Natural killer cell (primary cell): ENCODE measurements around the gene ABCB6. TPM values are rescaled to one million over a fixed set of nuclear protein-coding genes. Genes with fewer than 3 reads are reported as not detected.

ENCODE experiments used
- ATAC-seq, 3 donors: fragments of 150-1000 bp in 2 of 3; fragments of 200-7000 bp in 1 of 3; cut with Tn5 transposase; 1 replicate in 1 of 3; 2 replicates in 2 of 3; pipeline ENCODE4 v1.10.0; 2021; ENCODE audit warnings: mild to moderate bottlenecking in 2 of 3, moderate library complexity in 2 of 3
- DNase-seq, 2 donors: peaks; one replicate each; pipeline versions ENCODE4 v3.0.0 to v3.0.0-alpha.2; 2013 to 2021; ENCODE audit warnings: mixed read lengths in 1 of 2
- H3K27ac ChIP-seq: one replicate; pipeline ENCODE4 v1.5.1; 2013; ENCODE audit warnings: mild to moderate bottlenecking, low read length
- H3K27me3 ChIP-seq: one replicate; pipeline ENCODE4 v1.6.1; 2013; ENCODE audit warnings: low read length; ENCODE audit not compliant: control insufficient read depth, insufficient read depth
- H3K36me3 ChIP-seq: one replicate; pipeline ENCODE4 v1.6.1; 2013; ENCODE audit warnings: low read length; ENCODE audit not compliant: control insufficient read depth, insufficient read depth
- H3K4me1 ChIP-seq: one replicate; pipeline ENCODE4 v1.6.1; 2013; ENCODE audit warnings: low read length; ENCODE audit not compliant: control insufficient read depth, insufficient read depth
- H3K4me3 ChIP-seq: one replicate; pipeline ENCODE4 v1.5.1; 2013; ENCODE audit warnings: low read length
- H3K9me3 ChIP-seq: one replicate; pipeline ENCODE4 v1.6.1; 2013; ENCODE audit warnings: low read length; ENCODE audit not compliant: control insufficient read depth, insufficient read depth
- H3K27ac Mint-ChIP-seq, 2 donors: one replicate each; pipeline ENCODE4 v1.8.0; 2022; ENCODE audit warnings: mild to moderate bottlenecking in 2 of 2, mixed read lengths in 2 of 2, moderate library complexity in 1 of 2
- H3K27me3 Mint-ChIP-seq, 2 donors: one replicate each; pipeline ENCODE4 v1.8.0; 2022; ENCODE audit warnings: low read depth in 2 of 2, mixed read lengths in 2 of 2
- H3K36me3 Mint-ChIP-seq: one replicate; pipeline ENCODE4 v1.8.0; 2022; ENCODE audit warnings: mixed read lengths
- H3K4me1 Mint-ChIP-seq, 2 donors: one replicate each; pipeline ENCODE4 v1.8.0; 2022; ENCODE audit warnings: mixed read lengths in 2 of 2
- H3K4me3 Mint-ChIP-seq: one replicate; pipeline ENCODE4 v1.8.0; 2022; ENCODE audit warnings: mild to moderate bottlenecking, moderate library complexity, mixed read lengths
- H3K9me3 Mint-ChIP-seq, 2 donors: one replicate each; pipeline ENCODE4 v1.8.0; 2022; ENCODE audit warnings: mixed read lengths in 2 of 2
- WGBS: methylation state at CpG from one replicate; pipeline ENCODE4 v1.1.7; 2013; ENCODE audit warnings: missing lambda C conversion rate; ENCODE audit not compliant: insufficient coverage; 5-methylcytosine and 5-hydroxymethylcytosine counted together
- intact Hi-C: fragments of 100-400 bp; cut with micrococcal nuclease; formaldehyde crosslinking; loops from one replicate; pipeline ENCODE4 v1.14.2; 2022
- total RNA-seq, 4 donors: library from RNA; stranded (reverse); fragments of 120-200 nt in 1 of 4; gene quantifications; one replicate each; pipeline versions ENCODE4 v1.2.3 to v1.2.4, GENCODE V29; 2013 to 2022
- TF ChIP-seq, protein P1 (sequence below): fragments of 200-600 bp; IDR thresholded peaks from one replicate; pipeline ENCODE4 v1.8.0; 2022; ENCODE audit warnings: antibody characterized with exemption

ABCB6 gene
- total RNA-seq, 3 donors from 2014 or later (not counting 1 experiment from before 2014, with no cell fraction given) = 0.93 to 3.4 (median 1.9) TPM

GRCh38 chr2:219246559-219246958 is 27.8 kb upstream of the ABCB6 start:
- H3K36me3 ChIP-seq = peaks cover 36% of the 10 kb centered on the region
- ATAC-seq (no peak), DNase-seq (no peak)
- TF ChIP-seq, protein P1, sequence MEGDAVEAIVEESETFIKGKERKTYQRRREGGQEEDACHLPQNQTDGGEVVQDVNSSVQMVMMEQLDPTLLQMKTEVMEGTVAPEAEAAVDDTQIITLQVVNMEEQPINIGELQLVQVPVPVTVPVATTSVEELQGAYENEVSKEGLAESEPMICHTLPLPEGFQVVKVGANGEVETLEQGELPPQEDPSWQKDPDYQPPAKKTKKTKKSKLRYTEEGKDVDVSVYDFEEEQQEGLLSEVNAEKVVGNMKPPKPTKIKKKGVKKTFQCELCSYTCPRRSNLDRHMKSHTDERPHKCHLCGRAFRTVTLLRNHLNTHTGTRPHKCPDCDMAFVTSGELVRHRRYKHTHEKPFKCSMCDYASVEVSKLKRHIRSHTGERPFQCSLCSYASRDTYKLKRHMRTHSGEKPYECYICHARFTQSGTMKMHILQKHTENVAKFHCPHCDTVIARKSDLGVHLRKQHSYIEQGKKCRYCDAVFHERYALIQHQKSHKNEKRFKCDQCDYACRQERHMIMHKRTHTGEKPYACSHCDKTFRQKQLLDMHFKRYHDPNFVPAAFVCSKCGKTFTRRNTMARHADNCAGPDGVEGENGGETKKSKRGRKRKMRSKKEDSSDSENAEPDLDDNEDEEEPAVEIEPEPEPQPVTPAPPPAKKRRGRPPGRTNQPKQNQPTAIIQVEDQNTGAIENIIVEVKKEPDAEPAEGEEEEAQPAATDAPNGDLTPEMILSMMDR = no peak
- Mint-ChIP-seq H3K36me3 (no peaks in the 10 kb centered on the region), H3K4me3 (peak overlapping the region; percentile 94), H3K27ac (peak overlapping the region; percentile 86 to 98), H3K9me3 (no peaks in the 10 kb centered on the region), H3K27me3 (no peaks in the 10 kb centered on the region), H3K4me1 (peaks cover 54 to 69% of the 10 kb centered on the region in 2 donors)
- no peaks in the 10 kb centered on the region for H3K27me3 ChIP-seq
- H3K27ac ChIP-seq = peak overlapping the region; percentile 97
- no peaks in the 10 kb centered on the region for H3K9me3 ChIP-seq
- peaks cover 65% of the 10 kb centered on the region for H3K4me1 ChIP-seq
- WGBS = 98% methylated on average over 10 of the region's 10 CpGs
- intact Hi-C loops = no loop called here
- no peak overlapping the region for H3K4me3 ChIP-seq

DNA sequence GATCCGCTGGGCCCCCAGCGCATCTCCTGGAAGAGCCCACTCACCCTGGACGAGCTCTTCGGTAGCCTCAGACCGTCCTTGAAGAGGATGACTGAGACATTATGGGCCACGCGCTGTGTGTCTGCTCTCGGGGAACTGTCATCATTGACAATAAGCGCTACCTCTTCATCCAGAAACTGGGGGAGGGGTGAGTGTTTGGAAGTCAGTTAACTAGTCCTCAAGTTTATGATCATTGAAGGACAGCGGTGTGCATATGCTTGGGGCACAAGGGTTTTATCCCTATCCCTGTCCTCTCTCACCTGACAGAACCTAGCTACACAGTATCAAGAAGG is 27.1 kb upstream of the ABCB6 start:
- H3K4me1 ChIP-seq = peaks cover 58% of the 10 kb centered on the region
- ATAC-seq (peak in 1 of 3 donors; percentile 3), DNase-seq (peak in 1 of 2 donors; percentile 42)
- H3K36me3 ChIP-seq = peaks cover 29% of the 10 kb centered on the region
- intact Hi-C loops = loop anchor here (1.0 to 2.0 kb wide), 2 partner anchors 7 to 17 kb away; partner anchors contain the start of genes ANKZF1, ATG9A, TUBA4A and TUBA4B
- Mint-ChIP-seq H3K27ac (peak overlapping the region; percentile 86 to 98), H3K27me3 (no peaks in the 10 kb centered on the region), H3K4me3 (peak overlapping the region; percentile 94), H3K4me1 (peaks cover 50 to 66% of the 10 kb centered on the region in 2 donors), H3K9me3 (no peaks in the 10 kb centered on the region), H3K36me3 (no peaks in the 10 kb centered on the region)
- H3K27ac ChIP-seq = peak overlapping the region; percentile 97
- peak overlapping the region; percentile 96 for H3K4me3 ChIP-seq
- TF ChIP-seq, protein P1 = no peak
- WGBS = 25% methylated on average over 10 of the region's 10 CpGs
- H3K27me3 ChIP-seq = no peaks in the 10 kb centered on the region
- H3K9me3 ChIP-seq = no peaks in the 10 kb centered on the region

DNA sequence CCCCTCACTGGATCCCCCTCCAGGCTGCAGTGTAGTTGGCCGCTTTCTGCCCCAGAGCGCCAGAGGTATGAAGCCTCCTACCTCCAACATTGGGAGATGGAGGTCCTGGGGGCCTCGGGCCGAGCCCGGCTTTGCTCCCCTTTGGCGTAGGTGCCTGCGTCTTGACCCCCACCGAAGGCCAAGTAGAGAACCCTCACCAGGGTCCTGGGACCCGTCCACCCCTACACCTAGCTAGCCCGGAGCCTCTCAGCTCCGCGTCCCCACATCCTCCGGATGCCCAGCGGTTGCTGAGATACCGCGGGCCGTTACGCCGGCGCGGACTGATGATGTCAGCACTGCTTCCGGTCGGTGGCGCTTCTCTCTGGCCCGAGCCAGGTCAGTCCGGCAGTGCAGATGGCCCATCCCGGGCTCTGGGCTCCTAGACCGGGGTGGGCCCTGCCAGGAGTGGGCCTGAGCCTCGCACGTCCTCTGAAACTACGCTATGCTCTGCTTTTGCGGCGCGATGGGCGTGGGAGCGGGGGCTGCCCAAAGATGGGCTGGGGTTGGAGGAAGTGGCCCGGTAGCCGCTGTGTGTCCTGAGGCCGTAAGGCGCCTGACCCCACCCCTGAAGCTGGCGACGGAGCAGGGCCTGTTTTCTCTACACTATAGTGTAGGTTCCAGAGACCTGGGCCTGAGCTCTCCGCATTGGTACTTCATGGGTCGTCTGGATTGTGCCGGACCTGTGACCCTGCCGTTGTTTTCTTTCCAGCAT is 26.6 kb upstream of the ABCB6 start, which contains the start of the genes GLB1L and STK16:
GLB1L (minus strand) TSS at position 297 of the 751 bp plus-strand sequence. CDS start 1,871 bp downstream, outside the sequence.
STK16 (plus strand) TSS at position 332 of the 751 bp plus-strand sequence. CDS start 521 bp downstream, outside the sequence.
- peak within 1 kb of the TSS; percentile 94 for H3K4me3 Mint-ChIP-seq
- H3K9me3 Mint-ChIP-seq = no peaks in the 10 kb centered on the region
- peak within 1 kb of the TSS; percentile 97 for H3K27ac ChIP-seq
- peaks cover 53% of the 10 kb centered on the region for H3K4me1 ChIP-seq
- ATAC-seq (peak; percentile 76 to 90 (median 84)), DNase-seq (peak; percentile 93 to 94)
- peak within 1 kb of the TSS; percentile 86 to 98 for H3K27ac Mint-ChIP-seq
- under 1% methylated on average over 46 of the region's 46 CpGs for WGBS
- no peaks in the 10 kb centered on the region for H3K27me3 ChIP-seq
- no peaks in the 10 kb centered on the region for H3K9me3 ChIP-seq
- no peaks in the 10 kb centered on the region for H3K27me3 Mint-ChIP-seq
- H3K4me1 Mint-ChIP-seq = peaks cover 45 to 60% of the 10 kb centered on the region in 2 donors
- peak within 1 kb of the TSS; percentile 96 for H3K4me3 ChIP-seq
- peaks cover 24% of the 10 kb centered on the region for H3K36me3 ChIP-seq
- intact Hi-C loops = loop anchor here (1.0 to 2.0 kb wide), 2 partner anchors 8 to 17 kb away; partner anchors contain the start of genes ANKZF1, ATG9A, TUBA4A and TUBA4B
- H3K36me3 Mint-ChIP-seq = no peaks in the 10 kb centered on the region
- TF ChIP-seq, protein P1 = no peak
